CD4-positive, alpha-beta T cell treated with Interleukin-15 for 1 hour (primary cell): ENCODE data around the gene NT5DC4.
A peak's percentile ranks its signal among the peaks of the same experiment; 100 is the strongest.

Experiments
- DNase-seq: peaks from one replicate; pipeline ENCODE4 v3.0.0-alpha.2; 2020

Gene NT5DC4

DNA sequence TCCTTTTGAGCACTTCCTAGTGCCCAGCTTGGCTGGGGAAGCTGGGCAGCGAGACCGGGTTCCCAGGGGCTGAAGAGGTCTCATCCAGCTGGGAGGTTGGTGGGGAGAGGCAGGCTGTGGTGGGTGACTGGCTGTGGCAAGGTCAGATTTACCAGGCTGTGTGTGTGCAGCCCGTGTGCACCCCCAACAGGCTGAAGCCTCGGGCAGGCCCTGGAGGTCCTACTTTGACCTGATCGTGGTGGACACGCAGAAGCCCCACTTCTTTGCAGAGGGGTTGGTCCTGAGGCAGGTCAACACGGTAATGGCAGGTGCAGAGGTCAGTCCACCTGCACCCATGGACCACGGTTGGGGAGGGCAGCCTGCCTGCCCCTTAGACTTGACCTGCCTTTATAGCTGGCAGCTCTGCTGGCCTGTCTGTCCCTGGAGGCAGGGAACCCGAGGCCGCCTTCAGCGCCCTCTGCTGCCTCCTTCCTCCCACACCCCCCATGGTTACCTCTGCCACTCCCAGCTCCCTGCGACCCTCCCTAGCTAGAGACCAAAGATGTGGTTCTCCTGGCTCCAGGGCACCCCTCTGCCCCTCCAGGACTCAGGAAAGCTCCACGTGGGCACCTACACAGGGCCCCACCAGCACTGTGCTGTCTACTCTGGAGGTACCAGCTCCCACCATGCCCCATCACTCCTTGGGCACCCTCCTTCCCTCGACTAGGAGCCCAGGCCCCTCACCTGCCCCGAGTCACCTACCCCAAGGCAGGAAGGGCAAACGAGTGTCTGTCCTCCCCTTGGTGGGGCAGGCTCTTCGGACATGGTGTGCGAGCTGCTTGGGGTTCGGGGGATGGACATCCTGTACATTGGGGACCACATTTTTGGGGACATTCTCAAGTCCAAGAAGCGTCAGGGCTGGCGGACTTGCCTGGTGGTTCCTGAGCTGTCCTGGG, 4.0 kb downstream of the NT5DC4 start:
- DNase-seq: no peak

- no peak for DNase-seq
Observed at GRCh38 chr2:112725545-112726457, 5.0 kb downstream of the NT5DC4 start.

DNA sequence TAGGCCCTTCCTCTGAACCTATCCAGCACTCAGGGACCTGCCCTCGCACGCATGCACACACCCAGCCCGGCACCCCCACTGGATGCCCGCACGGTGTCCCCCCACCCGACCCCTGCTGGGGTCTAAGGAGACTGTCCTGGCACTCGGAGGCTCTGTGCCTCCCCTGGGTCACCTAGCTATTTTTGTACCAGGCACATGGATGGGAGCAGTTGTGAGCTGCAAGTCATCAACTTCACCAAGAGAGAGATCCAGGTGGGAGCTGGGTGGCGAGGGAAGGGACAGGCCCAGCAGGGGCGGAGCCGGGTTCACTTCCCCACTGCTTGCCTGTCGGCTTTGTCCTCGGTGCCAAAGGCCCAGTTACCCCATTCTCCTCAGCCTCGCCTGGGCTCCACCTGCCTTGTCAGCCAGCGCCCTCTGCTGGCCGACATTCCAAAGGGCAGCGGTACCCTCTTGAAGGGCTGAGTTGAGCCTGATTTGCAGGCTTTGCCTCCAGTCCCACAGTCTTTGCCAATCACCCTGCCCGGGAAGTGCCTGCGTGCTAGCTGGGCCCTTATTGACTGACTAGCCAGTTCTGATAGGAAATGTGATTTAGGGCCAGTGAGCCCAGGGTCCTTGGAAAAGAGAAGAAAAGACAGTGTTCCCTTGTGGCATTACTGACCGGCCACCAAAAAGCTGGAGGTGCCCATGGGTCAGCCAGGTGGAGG, 5.8 kb downstream of the NT5DC4 start:
- peak; percentile 90 for DNase-seq

GRCh38 chr2:112727276-112728028, 6.6 kb downstream of the NT5DC4 start:
- DNase-seq: no peak

GRCh38 chr2:112728029-112728362, 7.2 kb downstream of the NT5DC4 start:
- DNase-seq: no peak

DNA sequence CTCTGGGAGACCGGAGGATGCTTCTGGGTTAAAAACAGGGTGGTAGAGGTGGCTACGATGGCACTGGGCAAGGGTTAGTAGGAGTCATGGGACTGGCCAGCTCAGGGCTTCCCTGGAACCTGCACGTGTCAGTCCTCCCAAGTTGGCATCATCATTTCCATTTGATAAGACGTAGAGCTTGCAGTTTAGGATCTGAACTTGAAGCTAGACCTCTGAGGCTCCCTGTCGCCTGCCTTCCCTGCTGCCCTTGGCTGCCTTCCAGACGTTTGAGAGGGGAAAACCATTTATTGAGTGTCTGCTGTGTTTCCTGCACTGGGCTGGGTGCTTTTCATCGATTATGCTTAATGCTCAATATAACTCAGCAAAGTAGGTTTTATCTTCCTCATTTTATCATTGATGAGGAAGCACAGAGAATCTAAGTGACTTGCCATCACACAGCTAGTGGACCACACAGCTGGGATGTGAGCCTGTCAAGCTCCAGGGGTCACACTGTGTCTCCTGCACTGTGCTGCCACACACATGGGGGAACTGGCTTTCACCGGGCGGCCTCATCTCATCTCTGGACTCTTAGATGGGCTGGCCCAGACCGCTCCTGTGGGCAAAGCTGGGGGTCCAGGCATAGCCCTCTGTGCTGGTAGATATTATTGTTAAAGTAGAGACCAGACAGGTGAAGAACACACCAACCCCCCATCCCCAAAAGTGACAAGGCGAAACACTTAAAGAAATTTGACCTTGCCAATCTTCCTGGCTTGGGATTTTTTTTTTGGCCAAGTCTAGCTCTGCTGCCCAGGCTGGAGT, 7.8 kb downstream of the NT5DC4 start:
- no peak for DNase-seq

DNA sequence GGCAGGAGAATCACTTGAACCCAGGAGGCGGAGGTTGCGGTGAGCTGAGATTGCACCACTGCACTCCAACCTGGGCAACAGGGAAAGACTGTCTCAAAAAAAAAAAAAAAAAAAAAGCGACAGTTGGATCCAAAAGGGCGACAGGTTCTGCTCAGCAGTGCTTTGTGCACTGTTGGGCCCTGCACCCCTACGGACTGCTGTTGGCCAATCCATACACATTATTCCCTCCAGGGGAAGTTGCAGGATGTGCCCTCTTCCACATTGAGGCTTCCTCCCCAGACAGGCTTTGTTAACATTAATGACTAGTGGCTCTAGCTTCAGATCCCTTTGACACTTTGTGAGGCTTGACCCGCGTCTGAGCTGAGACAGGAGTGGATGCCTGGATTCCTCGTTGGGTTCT, 9.4 kb downstream of the NT5DC4 start:
- DNase-seq: no peak

- no peak for DNase-seq
Observed at GRCh38 chr2:112730791-112731190, 10.0 kb downstream of the NT5DC4 start.

DNA sequence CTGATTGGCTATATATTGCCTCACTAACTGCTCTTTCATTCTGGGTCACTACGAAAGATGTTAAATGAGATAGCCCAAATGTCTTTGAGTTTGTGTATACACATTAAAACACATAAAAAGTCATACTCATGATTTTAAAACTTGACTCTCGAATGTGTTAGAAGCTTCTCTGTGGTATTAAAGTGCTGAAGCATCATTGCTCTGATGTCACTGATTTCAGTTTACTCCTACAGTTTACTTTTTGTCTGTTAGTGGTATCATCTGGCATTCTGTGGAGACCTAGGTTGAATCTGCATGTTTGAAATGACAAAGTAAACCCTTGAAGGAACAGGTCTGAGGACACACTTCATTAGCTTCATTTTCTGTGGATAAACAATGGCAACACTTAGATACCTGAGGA, 10.7 kb downstream of the NT5DC4 start:
- no peak for DNase-seq

DNA sequence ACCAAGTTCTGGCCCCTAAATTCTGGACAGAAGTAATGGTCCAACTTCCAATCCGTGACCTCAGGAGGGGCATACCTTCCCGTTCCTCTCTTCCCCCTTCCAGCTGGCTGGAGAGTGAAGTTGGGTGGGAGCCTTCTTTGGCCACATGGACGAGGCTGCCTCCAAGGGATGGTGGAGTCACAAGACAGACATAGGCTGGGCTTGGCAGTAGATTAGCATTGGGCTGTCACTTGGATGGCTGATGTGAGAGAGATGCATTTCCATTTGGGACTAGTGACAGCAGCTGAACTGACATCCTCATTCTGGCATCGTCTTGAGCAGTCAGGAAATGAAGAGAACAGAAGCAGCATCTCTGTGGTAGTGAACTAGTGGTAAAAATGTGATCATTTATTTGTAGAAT, 12.6 kb downstream of the NT5DC4 start:
- no peak for DNase-seq

- no peak for DNase-seq
Observed at GRCh38 chr2:112733871-112734270, 13.1 kb downstream of the NT5DC4 start.

GRCh38 chr2:112737542-112738232, 16.9 kb downstream of the NT5DC4 start:
- no peak for DNase-seq

- no peak for DNase-seq
Observed at GRCh38 chr2:112740527-112740926, 19.7 kb downstream of the NT5DC4 start.

- peak; percentile 82 for DNase-seq
Observed at GRCh38 chr2:112749755-112750559, 29.1 kb downstream of the NT5DC4 start.

DNA sequence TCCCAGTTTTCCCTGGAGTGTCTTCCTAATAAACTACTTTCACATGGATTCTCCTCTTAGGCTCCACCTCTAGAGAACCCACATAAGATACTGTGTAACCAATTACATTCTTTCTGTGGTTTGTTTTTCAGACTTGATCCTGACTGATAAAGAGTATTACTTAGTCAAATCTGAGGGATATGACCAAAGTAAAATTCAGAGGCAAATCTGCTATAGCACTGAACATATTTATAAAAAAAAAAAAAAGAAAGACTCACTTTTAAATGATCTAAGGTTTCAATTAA, 29.7 kb downstream of the NT5DC4 start:
- no peak for DNase-seq

DNA sequence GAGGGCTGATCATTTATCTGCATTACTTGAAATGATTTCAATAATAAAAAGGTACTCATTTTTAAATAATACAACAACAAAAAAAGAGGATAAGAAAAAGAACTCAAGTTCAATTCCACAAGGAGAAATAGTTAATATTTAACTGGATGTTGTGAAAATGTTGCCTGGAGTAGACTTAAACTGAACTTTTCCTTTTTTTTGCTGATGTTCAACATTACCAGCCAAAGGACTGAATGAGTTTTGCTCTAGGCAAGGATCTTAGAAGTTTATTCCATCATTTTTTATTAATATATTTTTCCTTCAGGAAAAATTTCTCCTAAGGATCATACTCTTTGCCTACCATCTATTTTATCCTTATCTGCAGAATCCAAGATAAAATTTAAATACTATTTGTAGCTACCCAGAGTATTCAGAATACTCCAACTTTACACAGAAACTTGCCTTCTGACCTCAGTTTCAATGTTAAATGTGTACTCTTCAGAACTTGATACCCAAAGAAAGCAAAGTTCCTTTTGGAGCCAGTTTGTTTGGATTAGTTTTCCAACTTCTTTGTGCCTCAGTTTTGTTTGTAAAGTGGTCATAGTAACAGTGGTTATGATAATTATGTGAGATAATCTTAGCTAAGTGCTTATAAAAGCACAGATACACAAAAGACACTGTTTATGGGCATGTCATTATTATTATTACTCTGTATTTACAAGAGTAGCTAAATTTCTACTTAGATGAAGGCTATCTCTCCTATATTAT, 30.8 kb downstream of the NT5DC4 start:
- DNase-seq: no peak

DNA sequence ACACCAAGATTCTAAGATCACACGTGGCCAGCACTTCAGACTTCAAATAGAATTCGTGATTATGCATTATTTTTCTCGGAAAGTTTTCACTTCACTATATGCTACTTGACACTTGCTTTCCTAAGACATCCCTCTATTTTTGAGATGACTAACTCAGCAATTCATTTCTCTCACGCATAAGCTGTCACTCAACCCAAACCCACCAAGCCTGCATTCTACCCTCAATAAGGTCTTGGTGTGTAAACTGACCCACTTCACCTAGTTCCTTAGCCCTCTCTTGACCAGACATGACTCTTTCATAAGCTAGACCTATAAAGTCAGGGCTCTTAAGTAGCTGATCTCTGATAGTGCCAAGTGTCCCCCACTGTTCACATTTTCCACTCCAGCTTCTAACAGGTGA, 31.8 kb downstream of the NT5DC4 start:
- DNase-seq: no peak

DNA sequence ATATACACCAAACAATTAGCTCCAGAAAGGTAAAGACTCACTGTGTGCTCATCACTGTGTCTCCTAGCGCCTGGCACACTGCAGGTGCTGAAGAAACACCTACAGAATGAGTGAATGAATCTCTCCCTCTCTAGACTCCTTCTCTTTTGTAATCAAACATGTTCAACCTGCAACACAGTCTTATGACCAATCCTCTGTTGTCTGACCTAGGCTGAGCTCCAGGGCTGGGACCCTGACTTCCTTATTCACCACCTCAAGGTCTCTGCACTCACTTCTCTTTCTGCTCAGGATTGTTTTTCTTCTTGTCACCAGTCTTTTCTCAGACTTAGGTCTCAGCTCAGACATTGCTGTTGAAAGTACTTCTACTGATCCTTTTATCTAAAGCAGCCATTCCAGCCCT, 33.7 kb downstream of the NT5DC4 start:
- no peak for DNase-seq

GRCh38 chr2:112755444-112755843, 34.6 kb downstream of the NT5DC4 start:
- DNase-seq: no peak

DNA sequence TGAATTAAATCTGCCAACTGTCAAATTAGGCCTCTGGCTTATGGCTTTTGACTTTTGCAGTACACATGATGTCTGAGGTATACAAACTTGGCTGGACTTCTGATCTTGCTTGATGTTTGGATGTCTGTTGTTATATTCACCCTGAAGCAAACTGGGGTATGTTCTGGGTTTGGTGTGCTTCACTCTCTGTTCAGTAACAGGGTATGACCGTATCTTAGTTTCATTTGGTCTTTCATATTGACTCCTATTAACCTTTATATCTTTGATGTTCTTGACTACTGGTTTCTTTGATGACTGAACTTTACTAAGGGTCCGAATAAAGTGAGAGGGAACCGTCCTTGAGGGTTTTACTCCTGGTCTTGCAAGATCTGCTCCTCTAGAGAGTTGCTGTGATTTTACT, 35.4 kb downstream of the NT5DC4 start:
- DNase-seq: no peak
